NCI-H345 treated with DMSO at 0.1 percent for 48 hours (cell line): ENCODE measurements around the gene ADAMTSL1.
"Not testable (repeated sequence)": the region's sequence is repeated elsewhere in the genome, so short reads cannot be mapped to it uniquely, and the experiment has no call there.

ENCODE experiments used
- DNase-seq: peaks from one replicate; lab custom pipeline; 2025; ENCODE audit not compliant: unreplicated experiment; lab: John Stamatoyannopoulos, UW

The ADAMTSL1 gene

GRCh38 chr9:18847576-18848275 is 373.8 kb downstream of the ADAMTSL1 start:
- no peak for DNase-seq

- no peak for DNase-seq
These were observed 374.7 kb downstream of the ADAMTSL1 start for GRCh38 chr9:18848657-18849056.

- DNase-seq, result no peak
These were observed 375.3 kb downstream of the ADAMTSL1 start for GRCh38 chr9:18849270-18849669.

GRCh38 chr9:18849890-18850677 is 376.1 kb downstream of the ADAMTSL1 start:
- no peak for DNase-seq

GRCh38 chr9:18851069-18851795 is 377.3 kb downstream of the ADAMTSL1 start:
- DNase-seq, result no peak

- DNase-seq, result no peak
These were observed 381.7 kb downstream of the ADAMTSL1 start for GRCh38 chr9:18855656-18856055.

GRCh38 chr9:18857334-18857733 is 383.4 kb downstream of the ADAMTSL1 start:
- DNase-seq, result no peak

GRCh38 chr9:18857769-18858168 is 383.8 kb downstream of the ADAMTSL1 start:
- no peak for DNase-seq

GRCh38 chr9:18861609-18862544 is 387.9 kb downstream of the ADAMTSL1 start:
- no peak for DNase-seq

GRCh38 chr9:18863791-18864190 is 389.8 kb downstream of the ADAMTSL1 start:
- no peak for DNase-seq

- no peak for DNase-seq
These were observed 390.6 kb downstream of the ADAMTSL1 start for GRCh38 chr9:18864516-18864915.

GRCh38 chr9:18865542-18865941 is 391.6 kb downstream of the ADAMTSL1 start:
- DNase-seq, result no peak

- DNase-seq, result no peak
These were observed 392.3 kb downstream of the ADAMTSL1 start for GRCh38 chr9:18866121-18866831.

- no peak for DNase-seq
These were observed 395.8 kb downstream of the ADAMTSL1 start for GRCh38 chr9:18869725-18870124.

- no peak for DNase-seq
These were observed 400.1 kb downstream of the ADAMTSL1 start for GRCh38 chr9:18874069-18874468.

- DNase-seq, result not testable (repeated sequence)
These were observed 401.0 kb downstream of the ADAMTSL1 start for GRCh38 chr9:18874990-18875389.

- no peak for DNase-seq
These were observed 404.0 kb downstream of the ADAMTSL1 start for GRCh38 chr9:18877984-18878383.

GRCh38 chr9:18881758-18882157 is 407.8 kb downstream of the ADAMTSL1 start:
- DNase-seq, result no peak

- DNase-seq, result no peak
These were observed 413.6 kb downstream of the ADAMTSL1 start for GRCh38 chr9:18887546-18887945.

- no peak for DNase-seq
These were observed 414.3 kb downstream of the ADAMTSL1 start for GRCh38 chr9:18888290-18888689.
